Chondrocyte (in vitro differentiated cells): ENCODE data around the gene SKAP1. TPM values are rescaled to one million over a fixed set of nuclear protein-coding genes. Genes with fewer than 3 reads are reported as not detected.
A peak's percentile ranks its signal among the peaks of the same experiment; 100 is the strongest.

Experiments used
- DNase-seq: peaks from one replicate; pipeline ENCODE4 v3.0.0; 2021; ENCODE audit warnings: mixed read lengths, low spot score
- H3K27ac Mint-ChIP-seq: one replicate; pipeline ENCODE4 v1.8.0; 2021; ENCODE audit warnings: mild to moderate bottlenecking, moderate library complexity, mixed read lengths; ENCODE audit not compliant: unreplicated experiment
- H3K27me3 Mint-ChIP-seq: 2 replicates; pipeline ENCODE4 v1.8.0; 2021; ENCODE audit warnings: low read depth, mixed read lengths
- H3K36me3 Mint-ChIP-seq: 2 replicates; pipeline ENCODE4 v1.8.0; 2021; ENCODE audit warnings: low read depth, mixed read lengths
- H3K4me1 Mint-ChIP-seq: 2 replicates; pipeline ENCODE4 v1.8.0; 2021; ENCODE audit warnings: low read depth, mild to moderate bottlenecking, mixed read lengths
- H3K4me3 Mint-ChIP-seq: one replicate; pipeline ENCODE4 v1.8.0; 2021; ENCODE audit warnings: mild to moderate bottlenecking, moderate library complexity, mixed read lengths; ENCODE audit not compliant: unreplicated experiment
- H3K9me3 Mint-ChIP-seq: 2 replicates; pipeline ENCODE4 v1.8.0; 2021; ENCODE audit warnings: low read depth, mixed read lengths
- CTCF ChIP-seq: fragments of 200-600 bp; sonication (generic); IDR thresholded peaks from 2 replicates; pipeline ENCODE4 v1.5.0; 2021; ENCODE audit warnings: antibody characterized with exemption, mild to moderate bottlenecking, moderate library complexity
- total RNA-seq: library from RNA; stranded (reverse); gene quantifications from 3 replicates; pipeline ENCODE4 v1.2.1, GENCODE V29; 2021

The SKAP1 gene
- total RNA-seq, 1 donor from 2014 or later, result not detected

- H3K9me3 Mint-ChIP-seq, result no peaks in the 10 kb centered on the region
These were observed 101.6 kb downstream of the SKAP1 start for GRCh38 chr17:48328457-48328856.

GRCh38 chr17:48326310-48326709, 103.7 kb downstream of the SKAP1 start:
- no peak for DNase-seq
- Mint-ChIP-seq H3K9me3 (no peaks in the 10 kb centered on the region), H3K4me1 (no peaks in the 10 kb centered on the region), H3K27ac (no peak overlapping the region), H3K27me3 (peaks cover 60% of the 10 kb centered on the region), H3K36me3 (no peaks in the 10 kb centered on the region), H3K4me3 (no peak overlapping the region)
- TF ChIP-seq CTCF, result no peak

More at GRCh38 chr17:48328457-48328856, 101.6 kb downstream of the SKAP1 start:
- no peak overlapping the region for H3K27ac Mint-ChIP-seq
- TF ChIP-seq CTCF, result no peak
- no peak for DNase-seq
- no peaks in the 10 kb centered on the region for H3K4me1 Mint-ChIP-seq
- H3K4me3 Mint-ChIP-seq, result no peak overlapping the region
- H3K36me3 Mint-ChIP-seq, result no peaks in the 10 kb centered on the region
- H3K27me3 Mint-ChIP-seq, result peaks cover 53% of the 10 kb centered on the region

- Mint-ChIP-seq H3K36me3 (no peaks in the 10 kb centered on the region), H3K27ac (no peak overlapping the region), H3K9me3 (no peaks in the 10 kb centered on the region), H3K27me3 (peaks cover 59% of the 10 kb centered on the region), H3K4me3 (no peak overlapping the region), H3K4me1 (no peaks in the 10 kb centered on the region)
- peak; percentile 40 for TF ChIP-seq CTCF
- no peak for DNase-seq
These were observed 108.0 kb downstream of the SKAP1 start for GRCh38 chr17:48322060-48322459.

GRCh38 chr17:48317732-48318131, 112.3 kb downstream of the SKAP1 start:
- H3K9me3 Mint-ChIP-seq, result no peaks in the 10 kb centered on the region
- H3K4me3 Mint-ChIP-seq, result no peak overlapping the region
- TF ChIP-seq CTCF, result no peak
- H3K27me3 Mint-ChIP-seq, result peaks cover 67% of the 10 kb centered on the region
- H3K27ac Mint-ChIP-seq, result no peak overlapping the region
- no peak for DNase-seq
- H3K4me1 Mint-ChIP-seq, result no peaks in the 10 kb centered on the region
- no peaks in the 10 kb centered on the region for H3K36me3 Mint-ChIP-seq

- no peak overlapping the region for H3K27ac Mint-ChIP-seq
- H3K4me3 Mint-ChIP-seq, result no peak overlapping the region
- H3K36me3 Mint-ChIP-seq, result no peaks in the 10 kb centered on the region
- H3K9me3 Mint-ChIP-seq, result no peaks in the 10 kb centered on the region
- peaks cover 75% of the 10 kb centered on the region for H3K27me3 Mint-ChIP-seq
- H3K4me1 Mint-ChIP-seq, result no peaks in the 10 kb centered on the region
- DNase-seq, result no peak
- no peak for TF ChIP-seq CTCF
These were observed 115.3 kb downstream of the SKAP1 start for GRCh38 chr17:48314716-48315115.
